ENCODE data around the gene NOTCH1.
"Not testable (repeated sequence)": the region's sequence is repeated elsewhere in the genome, so short reads cannot be mapped to it uniquely, and the experiment has no call there.

Gene NOTCH1

GRCh38 chr9:136563646-136564325 lies 17.9 kb upstream of the NOTCH1 start:
- FAIRE-seq, result no peak

- FAIRE-seq, result no peak
These were observed 17.1 kb upstream of the NOTCH1 start for GRCh38 chr9:136562746-136563495.

- no peak for FAIRE-seq
These were observed 15.9 kb upstream of the NOTCH1 start for GRCh38 chr9:136561779-136562178.

GRCh38 chr9:136560586-136560985 lies 14.7 kb upstream of the NOTCH1 start:
- no peak for FAIRE-seq

- FAIRE-seq, result not testable (repeated sequence)
These were observed 13.5 kb upstream of the NOTCH1 start for GRCh38 chr9:136559371-136559770.

- FAIRE-seq, result not testable (repeated sequence)
These were observed 13.0 kb upstream of the NOTCH1 start for GRCh38 chr9:136558846-136559245.

GRCh38 chr9:136558373-136558772 lies 12.5 kb upstream of the NOTCH1 start:
- no peak for FAIRE-seq

- no peak for FAIRE-seq
These were observed 11.2 kb upstream of the NOTCH1 start for GRCh38 chr9:136557036-136557435.

- no peak for FAIRE-seq
These were observed 10.3 kb upstream of the NOTCH1 start for GRCh38 chr9:136556166-136556565.

- FAIRE-seq, result no peak
These were observed 9.0 kb upstream of the NOTCH1 start for GRCh38 chr9:136554870-136555269.

GRCh38 chr9:136553581-136553980 lies 7.7 kb upstream of the NOTCH1 start:
- no peak for FAIRE-seq

GRCh38 chr9:136552117-136552703 lies 6.4 kb upstream of the NOTCH1 start:
- no peak for FAIRE-seq

- FAIRE-seq, result no peak
These were observed 5.7 kb upstream of the NOTCH1 start for GRCh38 chr9:136551401-136552116.

- FAIRE-seq, result no peak
These were observed 4.8 kb upstream of the NOTCH1 start for GRCh38 chr9:136550439-136551289.

- no peak for FAIRE-seq
These were observed 3.4 kb upstream of the NOTCH1 start for GRCh38 chr9:136549010-136549980.

GRCh38 chr9:136547508-136548215 lies 1.8 kb upstream of the NOTCH1 start:
- no peak for FAIRE-seq

GRCh38 chr9:136546697-136547501 lies 1.1 kb upstream of the NOTCH1 start:
- FAIRE-seq, result no peak

GRCh38 chr9:136545692-136545964 lies 220 bp downstream of the NOTCH1 start:
- FAIRE-seq, result no peak

- no peak for FAIRE-seq
These were observed 720 bp downstream of the NOTCH1 start for GRCh38 chr9:136544964-136545691.

Data from A204.1 (cell line).